SU-DHL-6 (cell line): Measurements from ENCODE around the gene SNTG2.

Experiments
- CTCF ChIP-seq: fragments of 200-600 bp; sonication (generic); IDR thresholded peaks from one replicate; pipeline ENCODE4 v1.5.1; 2017; ENCODE audit warnings: antibody characterized with exemption, mild to moderate bottlenecking, low read length, moderate library complexity; ENCODE audit not compliant: insufficient read depth, poor library complexity, severe bottlenecking
- EZH2phosphoT487 ChIP-seq: fragments of 200-600 bp; sonication (generic), shearing (Covaris generic); conservative IDR thresholded peaks from 2 replicates; pipeline ENCODE4 v1.6.1; 2018; ENCODE audit warnings: mild to moderate bottlenecking, antibody characterized with exemption, low read length, moderate library complexity, mixed read lengths

DNA sequence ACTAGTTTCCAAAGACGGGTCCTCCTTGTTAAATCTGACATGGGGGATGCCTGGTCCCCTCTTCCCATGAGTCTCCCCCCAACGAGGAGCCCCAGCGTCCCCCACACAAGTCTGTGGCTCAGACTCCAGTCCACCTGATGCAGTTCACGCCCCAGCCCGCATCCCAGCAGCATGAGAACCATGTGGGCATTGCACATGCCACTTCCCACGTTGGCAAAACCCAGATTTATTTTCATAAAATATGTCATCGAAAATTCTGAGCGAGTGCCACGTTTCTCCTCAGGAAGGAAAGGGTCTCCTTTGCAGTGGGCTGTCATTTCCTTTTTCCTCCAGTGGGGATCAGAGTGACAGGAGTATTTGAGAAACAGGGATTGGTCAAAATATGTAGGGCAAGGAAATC lies 417.0 kb downstream of the SNTG2 start:
- TF ChIP-seq CTCF (no peak), EZH2phosphoT487 (no peak)
